Measurements from ENCODE around the gene LARGE1. TPM values are rescaled to one million over a fixed set of nuclear protein-coding genes. Genes with fewer than 3 reads are reported as not detected.

Gene LARGE1
- total RNA-seq, 1 experiment from 2014 or later = 5.8 TPM

GRCh38 chr22:33542153-33542552 lies 378.1 kb downstream of the LARGE1 start:
- Mint-ChIP-seq H3K4me3 (ENCODE audit: unreplicated experiment) (no peak overlapping the region), H3K4me1 (ENCODE audit: low read depth, unreplicated experiment) (peaks cover 20% of the 10 kb centered on the region), H3K9me3 (ENCODE audit: unreplicated experiment) (no peaks in the 10 kb centered on the region), H3K36me3 (ENCODE audit: insufficient read depth, unreplicated experiment) (no peaks in the 10 kb centered on the region), H3K27me3 (ENCODE audit: insufficient read depth, unreplicated experiment) (no peaks in the 10 kb centered on the region), H3K27ac (ENCODE audit: unreplicated experiment) (peak overlapping the region; percentile 29)
- no peaks in the 10 kb centered on the region for H3K27me3 ChIP-seq (replicated peaks; ENCODE audit: control insufficient read depth, insufficient read depth, low read length)
- intact Hi-C loops (cut with micrococcal nuclease; ENCODE audit: unreplicated experiment) = no loop called here
- POLR2A ChIA-PET = no interaction called here
- no peak overlapping the region for H3K4me3 ChIP-seq (ENCODE audit: low read depth, low read length)
- H3K9me3 ChIP-seq = no peaks in the 10 kb centered on the region
- no peaks in the 10 kb centered on the region for H3K36me3 ChIP-seq (ENCODE audit: control insufficient read depth, insufficient read depth, low read length)
- TF ChIP-seq CTCF (IDR thresholded peaks at IDR 0.05; ENCODE audit: insufficient read depth in 1 of 2, low read depth in 1 of 2, low read length in 1 of 2, severe bottlenecking in 1 of 2, unreplicated experiment in 1 of 2) = no peak
- no peak for DNase-seq
- peaks cover 56% of the 10 kb centered on the region for H3K4me1 ChIP-seq
- BruUV-seq (replicated peaks) = no TSS peak
- CTCF ChIA-PET = no interaction called here

GRCh38 chr22:33539902-33540751 lies 380.1 kb downstream of the LARGE1 start:
- Histone ChIP-seq H3K36me3 (ENCODE audit: control insufficient read depth, insufficient read depth, low read length) (no peaks in the 10 kb centered on the region), H3K4me1 (peaks cover 56% of the 10 kb centered on the region), H3K4me3 (ENCODE audit: low read depth, low read length) (no peak overlapping the region), H3K9me3 (no peaks in the 10 kb centered on the region), H3K27me3 (replicated peaks; ENCODE audit: control insufficient read depth, insufficient read depth, low read length) (no peaks in the 10 kb centered on the region)
- Mint-ChIP-seq H3K9me3 (ENCODE audit: unreplicated experiment) (no peaks in the 10 kb centered on the region), H3K27ac (ENCODE audit: unreplicated experiment) (peak overlapping the region; percentile 92), H3K36me3 (ENCODE audit: insufficient read depth, unreplicated experiment) (no peaks in the 10 kb centered on the region), H3K27me3 (ENCODE audit: insufficient read depth, unreplicated experiment) (no peaks in the 10 kb centered on the region), H3K4me3 (ENCODE audit: unreplicated experiment) (peak overlapping the region; percentile 64), H3K4me1 (ENCODE audit: low read depth, unreplicated experiment) (peaks cover 28% of the 10 kb centered on the region)
- TF ChIP-seq CTCF (IDR thresholded peaks at IDR 0.05; ENCODE audit: insufficient read depth in 1 of 2, low read depth in 1 of 2, low read length in 1 of 2, severe bottlenecking in 1 of 2, unreplicated experiment in 1 of 2) = no peak
- intact Hi-C loops (cut with micrococcal nuclease; ENCODE audit: unreplicated experiment) = loop anchor here (1.0 kb wide), 3 partner anchors 33 to 64 kb away; no protein-coding TSS in a partner anchor
- peak; percentile 76 to 88 for DNase-seq
- BruUV-seq (replicated peaks) = TSS peak; percentile 71
- POLR2A ChIA-PET = interaction anchor here (0.5 to 0.6 kb wide), 3 partner anchors 15 to 28 kb away, joined by 3 read pairs; no protein-coding TSS in a partner anchor
- CTCF ChIA-PET = interaction anchor here (0.6 to 2.1 kb wide), 8 partner anchors 10 to 197 kb away, joined by 3 to 13 read pairs (median 4); no protein-coding TSS in a partner anchor

GRCh38 chr22:33539202-33539901 lies 380.9 kb downstream of the LARGE1 start:
- no peaks in the 10 kb centered on the region for H3K36me3 ChIP-seq (ENCODE audit: control insufficient read depth, insufficient read depth, low read length)
- intact Hi-C loops (cut with micrococcal nuclease; ENCODE audit: unreplicated experiment) = no loop called here
- BruUV-seq (replicated peaks) = no TSS peak
- H3K4me3 ChIP-seq (ENCODE audit: low read depth, low read length) = no peak overlapping the region
- Mint-ChIP-seq H3K27ac (ENCODE audit: unreplicated experiment) (peak overlapping the region; percentile 92), H3K4me1 (ENCODE audit: low read depth, unreplicated experiment) (peaks cover 28% of the 10 kb centered on the region), H3K9me3 (ENCODE audit: unreplicated experiment) (no peaks in the 10 kb centered on the region), H3K4me3 (ENCODE audit: unreplicated experiment) (peak overlapping the region; percentile 64), H3K36me3 (ENCODE audit: insufficient read depth, unreplicated experiment) (no peaks in the 10 kb centered on the region), H3K27me3 (ENCODE audit: insufficient read depth, unreplicated experiment) (no peaks in the 10 kb centered on the region)
- no peaks in the 10 kb centered on the region for H3K27me3 ChIP-seq (replicated peaks; ENCODE audit: control insufficient read depth, insufficient read depth, low read length)
- ChIA-PET POLR2A (interaction anchor here (0.5 to 0.7 kb wide), 3 partner anchors 19 to 113 kb away, joined by 3 to 4 read pairs (median 3); no protein-coding TSS in a partner anchor), CTCF (interaction anchor here (0.6 to 2.1 kb wide), 7 partner anchors 9 to 196 kb away, joined by 3 to 13 read pairs (median 4); no protein-coding TSS in a partner anchor)
- DNase-seq = no peak
- TF ChIP-seq CTCF (IDR thresholded peaks at IDR 0.05; ENCODE audit: insufficient read depth in 1 of 2, low read depth in 1 of 2, low read length in 1 of 2, severe bottlenecking in 1 of 2, unreplicated experiment in 1 of 2) = no peak
- H3K9me3 ChIP-seq = no peaks in the 10 kb centered on the region
- peaks cover 56% of the 10 kb centered on the region for H3K4me1 ChIP-seq
